ENCODE results near the gene ZCCHC18. TPM values are rescaled to one million over a fixed set of nuclear protein-coding genes. Genes with fewer than 3 reads are reported as not detected.

The ZCCHC18 gene
- total RNA-seq, 1 experiment from 2014 or later, result 0.95 TPM

DNA sequence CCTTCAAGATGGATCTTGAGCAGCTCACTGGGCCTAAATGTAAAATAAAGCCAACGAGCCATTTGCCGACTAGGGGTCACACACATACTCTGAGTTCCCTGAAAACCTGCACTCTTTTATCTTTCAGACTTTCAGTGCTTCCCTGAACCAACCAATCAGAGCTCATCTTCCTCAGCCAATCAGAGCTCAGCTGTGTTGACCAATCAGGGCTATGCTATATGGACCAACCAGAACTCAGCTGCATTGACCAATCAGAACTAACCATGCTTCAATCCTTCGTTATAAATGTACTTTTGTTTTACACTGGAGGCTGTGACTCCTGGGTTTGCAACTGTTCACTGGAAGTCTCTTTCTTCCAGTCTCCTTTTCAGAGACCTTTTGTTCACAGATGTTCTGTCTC, 25.2 kb downstream of the ZCCHC18 start:
- no peaks in the 10 kb centered on the region for H3K27me3 Mint-ChIP-seq (ENCODE audit: insufficient read depth, unreplicated experiment)
- H3K4me1 Mint-ChIP-seq (ENCODE audit: low read depth, unreplicated experiment), result no peaks in the 10 kb centered on the region
- no peak overlapping the region for H3K27ac Mint-ChIP-seq (ENCODE audit: unreplicated experiment)
- H3K9me3 Mint-ChIP-seq (ENCODE audit: unreplicated experiment), result no peaks in the 10 kb centered on the region
- DNase-seq, result peak; percentile 4 to 32
- no TSS peak for BruUV-seq (replicated peaks)
- no peaks in the 10 kb centered on the region for H3K27me3 ChIP-seq (replicated peaks; ENCODE audit: control insufficient read depth, insufficient read depth, low read length)
- H3K9me3 ChIP-seq, result no peaks in the 10 kb centered on the region
- ChIA-PET POLR2A (no interaction called here), CTCF (interaction anchor here (0.6 kb wide), 1 partner anchor 194 kb away, joined by 3 read pairs; no protein-coding TSS in a partner anchor)
- H3K4me1 ChIP-seq, result no peaks in the 10 kb centered on the region
- H3K36me3 Mint-ChIP-seq (ENCODE audit: insufficient read depth, unreplicated experiment), result no peaks in the 10 kb centered on the region
- no peak overlapping the region for H3K4me3 Mint-ChIP-seq (ENCODE audit: unreplicated experiment)
- no peak overlapping the region for H3K4me3 ChIP-seq (ENCODE audit: low read depth, low read length)
- TF ChIP-seq, protein P1, sequence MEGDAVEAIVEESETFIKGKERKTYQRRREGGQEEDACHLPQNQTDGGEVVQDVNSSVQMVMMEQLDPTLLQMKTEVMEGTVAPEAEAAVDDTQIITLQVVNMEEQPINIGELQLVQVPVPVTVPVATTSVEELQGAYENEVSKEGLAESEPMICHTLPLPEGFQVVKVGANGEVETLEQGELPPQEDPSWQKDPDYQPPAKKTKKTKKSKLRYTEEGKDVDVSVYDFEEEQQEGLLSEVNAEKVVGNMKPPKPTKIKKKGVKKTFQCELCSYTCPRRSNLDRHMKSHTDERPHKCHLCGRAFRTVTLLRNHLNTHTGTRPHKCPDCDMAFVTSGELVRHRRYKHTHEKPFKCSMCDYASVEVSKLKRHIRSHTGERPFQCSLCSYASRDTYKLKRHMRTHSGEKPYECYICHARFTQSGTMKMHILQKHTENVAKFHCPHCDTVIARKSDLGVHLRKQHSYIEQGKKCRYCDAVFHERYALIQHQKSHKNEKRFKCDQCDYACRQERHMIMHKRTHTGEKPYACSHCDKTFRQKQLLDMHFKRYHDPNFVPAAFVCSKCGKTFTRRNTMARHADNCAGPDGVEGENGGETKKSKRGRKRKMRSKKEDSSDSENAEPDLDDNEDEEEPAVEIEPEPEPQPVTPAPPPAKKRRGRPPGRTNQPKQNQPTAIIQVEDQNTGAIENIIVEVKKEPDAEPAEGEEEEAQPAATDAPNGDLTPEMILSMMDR (IDR thresholded peaks at IDR 0.05; ENCODE audit: insufficient read depth in 1 of 2, low read depth in 1 of 2, low read length in 1 of 2, severe bottlenecking in 1 of 2, unreplicated experiment in 1 of 2), result no peak
- no peaks in the 10 kb centered on the region for H3K36me3 ChIP-seq (ENCODE audit: control insufficient read depth, insufficient read depth, low read length)
- intact Hi-C loops (cut with micrococcal nuclease; ENCODE audit: unreplicated experiment), result loop anchor here (2.0 kb wide), 1 partner anchor 219 kb away; no protein-coding TSS in a partner anchor

GRCh38 chrX:104141087-104141760, 28.9 kb downstream of the ZCCHC18 start:
- CTCF ChIA-PET, result no interaction called here
- Mint-ChIP-seq H3K27ac (ENCODE audit: unreplicated experiment) (no peak overlapping the region), H3K27me3 (ENCODE audit: insufficient read depth, unreplicated experiment) (no peaks in the 10 kb centered on the region), H3K9me3 (ENCODE audit: unreplicated experiment) (no peaks in the 10 kb centered on the region), H3K4me3 (ENCODE audit: unreplicated experiment) (no peak overlapping the region), H3K4me1 (ENCODE audit: low read depth, unreplicated experiment) (no peaks in the 10 kb centered on the region), H3K36me3 (ENCODE audit: insufficient read depth, unreplicated experiment) (no peaks in the 10 kb centered on the region)
- no TSS peak for BruUV-seq (replicated peaks)
- no peaks in the 10 kb centered on the region for H3K27me3 ChIP-seq (replicated peaks; ENCODE audit: control insufficient read depth, insufficient read depth, low read length)
- no peaks in the 10 kb centered on the region for H3K36me3 ChIP-seq (ENCODE audit: control insufficient read depth, insufficient read depth, low read length)
- TF ChIP-seq, protein P1 (IDR thresholded peaks at IDR 0.05; ENCODE audit: insufficient read depth in 1 of 2, low read depth in 1 of 2, low read length in 1 of 2, severe bottlenecking in 1 of 2, unreplicated experiment in 1 of 2), result no peak
- no peaks in the 10 kb centered on the region for H3K4me1 ChIP-seq
- no peaks in the 10 kb centered on the region for H3K9me3 ChIP-seq
- POLR2A ChIA-PET, result no interaction called here
- no peak for DNase-seq
- H3K4me3 ChIP-seq (ENCODE audit: low read depth, low read length), result no peak overlapping the region
- intact Hi-C loops (cut with micrococcal nuclease; ENCODE audit: unreplicated experiment), result no loop called here

- H3K27me3 Mint-ChIP-seq (ENCODE audit: insufficient read depth, unreplicated experiment), result no peaks in the 10 kb centered on the region
- ChIA-PET CTCF (no interaction called here), POLR2A (no interaction called here)
- DNase-seq, result no peak
- no peaks in the 10 kb centered on the region for H3K9me3 ChIP-seq
- no peaks in the 10 kb centered on the region for H3K9me3 Mint-ChIP-seq (ENCODE audit: unreplicated experiment)
- no peaks in the 10 kb centered on the region for H3K4me1 ChIP-seq
- H3K36me3 ChIP-seq (ENCODE audit: control insufficient read depth, insufficient read depth, low read length), result no peaks in the 10 kb centered on the region
- H3K4me1 Mint-ChIP-seq (ENCODE audit: low read depth, unreplicated experiment), result no peaks in the 10 kb centered on the region
- TF ChIP-seq, protein P1 (IDR thresholded peaks at IDR 0.05; ENCODE audit: insufficient read depth in 1 of 2, low read depth in 1 of 2, low read length in 1 of 2, severe bottlenecking in 1 of 2, unreplicated experiment in 1 of 2), result no peak
- intact Hi-C loops (cut with micrococcal nuclease; ENCODE audit: unreplicated experiment), result no loop called here
- no peak overlapping the region for H3K27ac Mint-ChIP-seq (ENCODE audit: unreplicated experiment)
- H3K4me3 Mint-ChIP-seq (ENCODE audit: unreplicated experiment), result no peak overlapping the region
- no peaks in the 10 kb centered on the region for H3K36me3 Mint-ChIP-seq (ENCODE audit: insufficient read depth, unreplicated experiment)
- no peak overlapping the region for H3K4me3 ChIP-seq (ENCODE audit: low read depth, low read length)
- BruUV-seq (replicated peaks), result no TSS peak
- no peaks in the 10 kb centered on the region for H3K27me3 ChIP-seq (replicated peaks; ENCODE audit: control insufficient read depth, insufficient read depth, low read length)
These were observed 38.7 kb downstream of the ZCCHC18 start for GRCh38 chrX:104151037-104151436.

Measured in Caco-2 (cell line).